ENCODE measurements around the gene WWC2.

DNA sequence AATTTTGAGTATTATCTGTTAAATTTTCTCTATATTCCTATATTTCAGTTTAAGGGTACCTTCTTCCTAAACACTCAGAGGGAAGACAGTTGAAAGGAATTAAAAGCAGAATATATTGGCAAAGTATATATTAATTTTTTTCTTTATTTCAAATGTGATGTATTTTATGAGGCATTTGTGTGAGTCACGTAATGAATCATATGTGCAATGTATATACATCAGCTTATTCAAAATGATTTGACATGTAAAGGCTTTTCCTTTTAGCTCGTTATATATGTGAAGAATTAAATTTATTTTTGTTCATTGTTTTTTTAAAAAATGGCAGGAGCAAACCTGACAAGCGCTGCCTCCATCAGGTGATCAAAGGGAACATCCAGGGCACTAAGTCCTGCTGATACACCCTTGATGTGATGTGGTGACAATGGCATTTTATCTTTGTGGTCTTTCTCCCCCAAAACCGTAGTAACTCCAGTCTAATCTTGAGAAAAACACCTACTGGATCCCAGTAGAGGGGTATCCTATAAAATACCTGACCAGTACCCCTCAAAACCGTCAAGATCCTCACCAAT is 8.9 kb downstream of the WWC2 start:
- TF ChIP-seq, protein P1, sequence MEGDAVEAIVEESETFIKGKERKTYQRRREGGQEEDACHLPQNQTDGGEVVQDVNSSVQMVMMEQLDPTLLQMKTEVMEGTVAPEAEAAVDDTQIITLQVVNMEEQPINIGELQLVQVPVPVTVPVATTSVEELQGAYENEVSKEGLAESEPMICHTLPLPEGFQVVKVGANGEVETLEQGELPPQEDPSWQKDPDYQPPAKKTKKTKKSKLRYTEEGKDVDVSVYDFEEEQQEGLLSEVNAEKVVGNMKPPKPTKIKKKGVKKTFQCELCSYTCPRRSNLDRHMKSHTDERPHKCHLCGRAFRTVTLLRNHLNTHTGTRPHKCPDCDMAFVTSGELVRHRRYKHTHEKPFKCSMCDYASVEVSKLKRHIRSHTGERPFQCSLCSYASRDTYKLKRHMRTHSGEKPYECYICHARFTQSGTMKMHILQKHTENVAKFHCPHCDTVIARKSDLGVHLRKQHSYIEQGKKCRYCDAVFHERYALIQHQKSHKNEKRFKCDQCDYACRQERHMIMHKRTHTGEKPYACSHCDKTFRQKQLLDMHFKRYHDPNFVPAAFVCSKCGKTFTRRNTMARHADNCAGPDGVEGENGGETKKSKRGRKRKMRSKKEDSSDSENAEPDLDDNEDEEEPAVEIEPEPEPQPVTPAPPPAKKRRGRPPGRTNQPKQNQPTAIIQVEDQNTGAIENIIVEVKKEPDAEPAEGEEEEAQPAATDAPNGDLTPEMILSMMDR (IDR thresholded peaks at IDR 0.05 in 4 of 5, conservative IDR thresholded peaks at IDR 0.05 in 1 of 5), result no peak
- TF ChIP-seq POLR2A (IDR thresholded peaks at IDR 0.05), result no peak

Data from gastrocnemius medialis (tissue), 4 donors.